ENCODE measurements around the gene TUBB4A. TPM values are rescaled to one million over a fixed set of nuclear protein-coding genes. Genes with fewer than 3 reads are reported as not detected.

The TUBB4A gene
- total and polyA plus RNA-seq, 10 of the 15 experiments (the other 5 are each of a cell fraction or from before 2014, with no cell fraction given), result 0.29 to 22.4 (median 3.8) TPM

- TF ChIP-seq IRF3 (IDR thresholded peaks at IDR 0.05) (no peak), CUX1 (IDR thresholded peaks at IDR 0.05; ENCODE audit: insufficient replicate concordance, low read depth, low read length) (no peak), FOXK2 (IDR thresholded peaks at IDR 0.05) (no peak), NR2F1 (conservative IDR thresholded peaks at IDR 0.05) (peak; percentile 97), ASH2L (IDR thresholded peaks at IDR 0.05; ENCODE audit: borderline replicate concordance, low read depth) (no peak), TCF12 (IDR thresholded peaks at IDR 0.05; ENCODE audit: low read depth, low read length) (peak; percentile 81), POLR2A (IDR thresholded peaks at IDR 0.05; ENCODE audit: low read depth, low read length) (peak; percentile 75), CREB1 (IDR thresholded peaks at IDR 0.05; ENCODE audit: low read depth) (no peak), ZZZ3 (IDR thresholded peaks at IDR 0.05; ENCODE audit: control insufficient read depth, insufficient read length, low read depth) (no peak), MEF2A (IDR thresholded peaks at IDR 0.05; ENCODE audit: insufficient read depth, low read depth, low read length) (peak; percentile 43; the same call in 1 of the 2 replicates), SMARCA5 (IDR thresholded peaks at IDR 0.05) (peak; percentile 78; the same call in 1 of the 2 replicates), BMI1 (IDR thresholded peaks at IDR 0.05; ENCODE audit: borderline replicate concordance) (peak; percentile 65), E2F4 (IDR thresholded peaks at IDR 0.05; ENCODE audit: low read depth, low read length) (no peak)
- TF ChIP-seq, protein P1, sequence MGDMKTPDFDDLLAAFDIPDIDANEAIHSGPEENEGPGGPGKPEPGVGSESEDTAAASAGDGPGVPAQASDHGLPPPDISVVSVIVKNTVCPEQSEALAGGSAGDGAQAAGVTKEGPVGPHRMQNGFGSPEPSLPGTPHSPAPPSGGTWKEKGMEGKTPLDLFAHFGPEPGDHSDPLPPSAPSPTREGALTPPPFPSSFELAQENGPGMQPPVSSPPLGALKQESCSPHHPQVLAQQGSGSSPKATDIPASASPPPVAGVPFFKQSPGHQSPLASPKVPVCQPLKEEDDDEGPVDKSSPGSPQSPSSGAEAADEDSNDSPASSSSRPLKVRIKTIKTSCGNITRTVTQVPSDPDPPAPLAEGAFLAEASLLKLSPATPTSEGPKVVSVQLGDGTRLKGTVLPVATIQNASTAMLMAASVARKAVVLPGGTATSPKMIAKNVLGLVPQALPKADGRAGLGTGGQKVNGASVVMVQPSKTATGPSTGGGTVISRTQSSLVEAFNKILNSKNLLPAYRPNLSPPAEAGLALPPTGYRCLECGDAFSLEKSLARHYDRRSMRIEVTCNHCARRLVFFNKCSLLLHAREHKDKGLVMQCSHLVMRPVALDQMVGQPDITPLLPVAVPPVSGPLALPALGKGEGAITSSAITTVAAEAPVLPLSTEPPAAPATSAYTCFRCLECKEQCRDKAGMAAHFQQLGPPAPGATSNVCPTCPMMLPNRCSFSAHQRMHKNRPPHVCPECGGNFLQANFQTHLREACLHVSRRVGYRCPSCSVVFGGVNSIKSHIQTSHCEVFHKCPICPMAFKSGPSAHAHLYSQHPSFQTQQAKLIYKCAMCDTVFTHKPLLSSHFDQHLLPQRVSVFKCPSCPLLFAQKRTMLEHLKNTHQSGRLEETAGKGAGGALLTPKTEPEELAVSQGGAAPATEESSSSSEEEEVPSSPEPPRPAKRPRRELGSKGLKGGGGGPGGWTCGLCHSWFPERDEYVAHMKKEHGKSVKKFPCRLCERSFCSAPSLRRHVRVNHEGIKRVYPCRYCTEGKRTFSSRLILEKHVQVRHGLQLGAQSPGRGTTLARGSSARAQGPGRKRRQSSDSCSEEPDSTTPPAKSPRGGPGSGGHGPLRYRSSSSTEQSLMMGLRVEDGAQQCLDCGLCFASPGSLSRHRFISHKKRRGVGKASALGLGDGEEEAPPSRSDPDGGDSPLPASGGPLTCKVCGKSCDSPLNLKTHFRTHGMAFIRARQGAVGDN (IDR thresholded peaks at IDR 0.05), result peak; percentile 71
These were observed 30.3 kb upstream of the TUBB4A start (continued) for GRCh38 chr19:6532244-6532999.

All from GM12878 (cell line).